Medulla oblongata (tissue), 1 donor: ENCODE measurements around the gene KLC1.

Source experiments
- DNase-seq: peaks from one replicate; pipeline ENCODE4 v3.0.0-alpha.2; 2015; ENCODE audit errors: extremely low spot score

KLC1 gene

DNA sequence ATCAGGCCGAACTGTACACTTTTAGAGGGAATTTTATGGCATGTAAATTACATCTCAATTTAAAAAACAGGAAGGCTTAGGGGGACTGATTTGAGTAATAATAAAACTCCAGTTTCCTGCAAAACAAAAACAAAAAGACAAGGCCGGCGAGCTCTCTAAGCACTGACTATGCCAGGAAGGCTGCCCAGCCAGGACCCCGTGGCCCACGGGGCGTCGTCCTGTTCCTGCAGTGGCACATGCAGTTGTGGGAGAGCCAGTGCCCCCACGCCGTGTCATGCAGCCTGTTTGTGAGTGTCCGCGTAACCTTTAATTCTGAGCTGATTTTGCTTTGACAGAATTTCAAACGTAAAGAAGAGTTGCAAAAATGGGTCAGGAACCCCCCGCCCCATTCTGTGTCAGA is 75.7 kb downstream of the KLC1 start:
- DNase-seq = no peak

DNA sequence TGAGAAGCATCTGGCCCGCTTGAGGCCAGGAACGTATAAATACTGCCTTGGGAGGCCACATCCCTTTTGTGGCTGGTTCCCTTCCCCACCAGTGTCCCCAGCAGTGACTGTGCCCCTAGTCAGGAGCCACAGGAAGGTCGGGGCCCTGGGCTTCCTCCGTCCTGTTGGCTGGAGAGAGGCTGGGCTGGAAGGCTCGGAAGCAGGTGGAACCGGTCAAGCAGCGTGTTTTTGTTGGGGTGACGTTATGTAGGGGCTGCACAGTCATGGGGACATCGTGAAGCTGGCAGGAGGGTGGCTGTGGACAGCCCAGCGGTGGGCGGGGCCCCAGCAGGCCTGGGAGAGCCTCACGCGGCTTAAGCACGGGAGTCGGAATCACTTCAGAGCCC is 76.1 kb downstream of the KLC1 start:
- no peak for DNase-seq

DNA sequence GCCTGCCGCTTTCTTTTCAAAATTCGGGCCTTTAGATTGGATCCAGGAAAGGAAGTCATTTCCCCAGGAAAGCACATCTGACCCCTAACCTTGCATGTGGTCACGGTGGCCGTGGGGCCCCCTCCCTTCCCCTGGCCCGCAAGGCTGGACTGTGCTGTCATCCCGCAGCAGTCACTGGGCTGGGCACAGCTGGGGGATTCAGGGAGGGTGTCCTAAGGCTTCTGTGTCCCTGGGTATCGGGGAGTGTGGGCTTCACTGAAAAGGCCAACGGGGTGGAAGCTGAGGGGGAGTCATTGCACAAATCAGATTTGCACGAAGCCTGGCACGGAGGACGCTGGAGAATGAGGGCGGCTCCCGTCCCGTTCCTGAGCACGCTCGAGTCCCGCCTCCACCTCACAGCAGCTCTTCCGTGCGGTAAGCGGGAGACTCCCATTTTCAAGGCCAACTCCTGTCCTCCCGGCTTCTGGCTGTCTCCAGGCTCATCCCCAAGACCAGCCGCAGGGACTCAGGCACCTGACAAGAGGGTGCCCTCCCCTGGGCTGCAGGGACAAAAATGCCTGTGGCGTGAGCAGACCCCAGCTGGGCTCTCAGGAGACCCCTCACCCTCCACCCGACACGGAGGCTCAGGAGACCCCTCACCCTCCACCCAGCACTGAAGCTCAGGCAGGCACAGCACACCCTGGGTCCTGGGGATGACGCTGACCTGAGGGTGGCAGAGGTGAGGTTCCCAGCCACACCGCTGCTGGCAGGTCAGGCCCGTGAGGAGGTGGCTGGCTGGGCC is 76.7 kb downstream of the KLC1 start:
- DNase-seq = no peak

DNA sequence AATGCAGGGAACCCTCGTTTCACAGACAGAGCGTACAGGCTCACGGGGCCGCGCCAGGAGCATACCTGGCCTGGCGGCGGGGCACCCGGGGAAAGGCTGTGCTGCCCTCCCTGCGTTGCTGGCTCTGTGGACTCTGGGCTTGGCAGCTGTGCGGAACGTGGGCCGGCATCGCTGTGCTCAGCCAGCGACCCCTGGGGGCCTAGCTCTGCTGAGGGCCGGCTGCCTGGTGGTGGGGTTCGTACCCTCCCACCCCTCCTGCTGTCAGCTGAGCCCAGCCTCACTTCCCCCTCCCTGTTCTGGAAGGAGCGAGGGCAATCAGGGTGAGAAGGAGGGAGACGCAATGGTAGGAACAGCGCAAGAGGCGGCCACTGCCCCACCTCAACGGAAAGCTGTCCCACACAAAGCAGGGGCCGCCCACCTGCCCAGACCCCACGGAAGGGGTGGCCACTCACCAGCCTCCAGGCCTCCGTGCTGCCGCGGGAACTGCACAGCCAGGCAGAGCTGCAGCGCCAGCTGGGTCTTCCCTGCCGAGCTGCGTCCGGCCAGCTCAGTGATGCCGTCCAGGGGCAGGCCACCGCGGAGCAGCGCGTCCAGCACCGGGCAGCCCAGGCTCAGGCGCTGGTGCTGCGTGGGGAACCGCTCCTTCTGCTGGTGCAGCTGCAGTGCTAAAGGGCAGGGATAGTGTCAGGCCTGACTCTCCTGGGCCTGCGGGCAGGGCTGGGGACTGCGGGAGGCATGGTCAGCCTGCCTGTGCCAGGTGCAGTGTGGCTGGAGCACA is 77.7 kb downstream of the KLC1 start:
- DNase-seq = no peak

DNA sequence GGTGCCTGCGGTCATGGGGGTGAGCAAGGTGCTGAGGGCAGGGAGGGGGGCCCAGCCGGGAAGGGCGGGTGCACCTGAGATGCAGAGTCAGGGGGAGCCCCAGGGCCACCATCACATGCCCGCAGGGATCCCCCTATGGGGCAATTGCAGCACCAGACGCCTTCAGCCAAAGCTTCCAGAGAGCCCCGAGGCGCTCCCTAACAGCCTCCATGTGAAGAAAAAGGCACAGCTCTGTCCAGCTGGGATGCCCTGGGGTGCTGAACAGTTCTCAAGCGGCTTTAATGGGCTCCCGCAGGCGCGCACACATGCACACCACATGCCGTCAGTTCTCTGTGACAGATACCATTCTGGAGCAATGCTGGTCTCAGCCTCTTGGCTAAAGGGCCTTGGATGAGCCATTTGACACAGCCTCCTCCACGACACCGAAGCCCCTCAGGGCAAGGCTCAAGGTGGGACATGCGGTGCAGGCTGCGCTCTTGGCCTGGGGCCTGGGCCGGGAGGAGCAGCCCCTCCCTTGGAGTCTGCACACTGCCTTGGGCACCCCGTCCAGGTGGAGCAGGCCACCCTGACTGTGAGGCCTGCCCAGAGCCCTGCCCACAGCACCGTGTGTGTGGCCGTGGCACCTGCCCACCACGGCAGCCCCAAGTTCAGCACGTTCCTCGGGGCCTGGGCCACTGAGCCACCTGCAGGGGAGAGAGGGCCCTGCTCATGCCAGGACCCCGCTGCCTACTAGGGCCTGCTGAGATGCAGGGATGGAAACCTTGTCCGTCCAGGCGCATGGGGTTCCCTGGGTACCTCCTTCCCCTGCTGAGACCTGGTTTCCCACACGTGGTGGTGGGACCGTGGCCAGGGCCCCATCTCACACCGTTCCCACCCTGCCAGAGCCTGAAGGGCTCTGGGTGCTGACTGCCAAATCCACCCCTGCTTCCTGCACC is 78.6 kb downstream of the KLC1 start:
- DNase-seq = no peak

DNA sequence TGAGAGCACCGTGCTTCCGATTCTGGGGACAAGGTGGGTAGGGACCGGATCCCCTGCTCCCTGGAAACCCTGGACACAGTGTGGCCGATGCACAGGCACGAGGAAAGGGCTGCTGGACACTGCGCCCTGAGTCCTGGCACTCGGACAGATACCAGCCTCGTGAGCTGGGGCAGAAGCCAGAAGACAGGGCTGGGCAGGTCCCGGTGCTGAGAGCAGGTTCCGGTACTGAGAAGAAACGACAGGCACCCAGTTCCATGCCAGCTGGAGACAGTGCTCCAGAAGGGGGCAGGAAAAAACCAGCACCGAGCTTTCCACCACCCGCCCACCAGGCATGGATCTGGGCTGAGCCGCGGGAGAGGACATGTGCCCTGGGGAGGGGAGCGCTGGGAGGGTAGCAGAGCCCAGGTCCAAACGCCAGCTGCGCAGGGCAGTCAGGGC is 79.8 kb downstream of the KLC1 start:
- DNase-seq = peak; percentile 42

DNA sequence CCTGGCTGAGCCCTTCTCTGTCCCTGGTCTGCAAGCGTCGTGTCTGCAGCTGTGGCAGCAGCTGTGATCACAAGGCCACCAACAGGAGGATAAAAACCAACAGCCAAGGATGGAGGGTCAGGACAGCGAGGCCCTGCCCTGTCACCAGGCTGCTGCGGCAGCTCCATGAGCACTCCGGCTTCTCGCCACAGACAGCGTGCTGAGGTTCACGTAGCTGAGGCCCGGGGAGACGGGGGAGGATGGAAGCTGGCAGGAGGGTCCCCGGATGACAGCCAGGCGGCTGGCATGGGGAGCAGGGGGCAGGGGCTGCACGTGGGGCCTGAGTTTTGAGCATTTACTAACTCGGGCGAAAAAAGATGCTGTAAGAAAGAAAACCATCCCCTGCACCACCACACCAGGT is 80.8 kb downstream of the KLC1 start:
- DNase-seq = no peak

DNA sequence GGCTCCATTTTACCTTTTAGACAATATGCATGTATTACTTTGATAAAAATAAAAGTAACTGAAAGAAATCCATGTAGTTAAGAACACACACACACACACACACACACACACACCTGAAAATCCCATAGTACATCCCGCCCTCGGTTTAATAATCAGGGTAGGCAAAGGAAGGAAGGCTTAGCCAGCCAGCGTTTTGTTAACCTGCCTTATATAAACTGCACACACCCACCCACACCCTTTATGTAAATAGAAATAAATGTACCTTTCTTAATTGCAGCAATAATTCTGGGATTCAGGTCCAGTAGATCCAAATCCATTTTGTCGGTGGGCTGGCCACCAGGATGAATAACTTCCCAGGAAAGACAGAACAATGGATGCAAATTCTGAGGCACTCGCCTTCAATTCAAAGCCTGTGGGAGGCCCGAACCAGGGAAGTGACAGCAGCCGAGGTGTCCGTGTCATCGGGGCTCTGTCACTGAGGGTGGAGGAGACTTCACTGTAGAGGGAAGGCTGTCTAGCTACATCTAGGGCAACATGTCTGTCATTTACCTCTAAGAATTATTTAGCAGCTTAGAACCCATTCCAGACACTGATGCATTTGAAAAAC is 81.9 kb downstream of the KLC1 start:
- no peak for DNase-seq

DNA sequence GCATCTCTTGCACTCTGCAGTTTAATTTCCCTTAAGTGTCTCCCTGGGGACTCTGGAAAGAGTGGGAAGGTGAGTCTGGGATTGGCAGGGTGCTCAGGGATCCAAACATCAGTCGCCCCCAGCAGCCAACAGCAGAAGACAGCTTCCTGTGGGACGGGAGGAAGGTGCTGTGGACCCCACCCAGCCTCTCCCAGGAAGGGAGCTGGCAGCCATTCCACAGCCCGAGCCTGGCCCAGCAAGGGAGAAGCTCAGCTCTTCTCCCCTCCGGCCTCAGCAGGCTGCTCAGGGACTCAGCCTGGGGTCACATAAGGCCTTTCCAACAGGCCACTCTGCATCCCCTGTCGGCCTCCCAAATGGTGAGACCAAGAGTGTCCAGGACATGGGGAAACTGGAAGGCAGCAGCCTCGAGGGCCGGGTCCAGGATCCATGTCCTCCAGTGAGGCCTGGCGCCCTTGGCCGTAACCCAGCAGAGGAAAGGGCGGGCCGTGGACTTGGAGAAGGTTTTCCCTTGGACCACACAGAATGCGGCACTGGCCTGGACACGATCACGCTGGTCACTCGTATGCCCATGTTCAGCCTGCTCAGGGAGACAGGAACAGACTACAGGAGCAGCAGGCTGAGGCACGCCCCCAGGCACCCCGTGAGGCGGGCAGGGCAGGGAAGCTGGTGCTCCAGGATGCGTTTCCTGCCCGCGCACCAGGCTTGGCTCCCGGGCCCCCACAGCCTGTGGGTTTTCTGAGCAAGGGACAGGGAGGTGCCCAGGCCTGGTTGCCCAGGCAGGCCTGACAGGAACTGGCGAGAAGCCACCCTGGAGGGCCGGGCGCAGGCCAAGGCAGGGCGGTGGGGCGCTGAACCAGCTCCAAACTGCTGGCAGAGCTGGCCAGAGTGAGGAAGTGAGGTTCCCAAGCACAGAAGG is 82.8 kb downstream of the KLC1 start:
- DNase-seq = peak; percentile 74

DNA sequence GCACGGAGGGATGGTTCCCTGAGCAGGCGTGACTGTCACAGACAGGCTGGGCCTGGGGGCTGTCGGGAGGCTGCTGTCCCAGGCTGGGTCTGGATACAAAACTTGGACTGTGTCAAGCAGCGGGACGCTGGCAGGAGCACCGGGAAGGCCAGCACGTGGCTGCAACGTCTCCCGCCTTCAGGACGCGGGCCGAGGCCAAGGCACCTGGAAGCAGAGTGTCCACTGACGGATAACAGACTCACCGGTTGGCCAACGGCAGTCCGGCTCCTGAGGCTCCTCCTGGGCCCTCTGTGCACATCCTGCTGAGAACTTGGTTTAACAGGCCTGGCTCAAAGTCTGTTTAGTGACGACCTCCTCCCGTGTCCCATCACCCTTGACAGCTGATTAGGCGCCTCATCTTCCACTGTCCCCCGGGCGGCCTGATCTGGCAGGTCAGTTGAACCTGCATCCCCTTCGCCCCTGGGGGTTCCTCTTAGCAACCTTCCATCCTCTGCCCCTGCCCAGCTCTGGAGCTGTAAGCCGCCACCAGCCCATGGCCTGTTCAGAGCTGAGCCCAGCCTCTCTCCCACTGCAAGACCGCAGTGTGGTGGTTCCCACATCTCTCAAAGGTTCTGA is 83.7 kb downstream of the KLC1 start:
- DNase-seq = no peak

DNA sequence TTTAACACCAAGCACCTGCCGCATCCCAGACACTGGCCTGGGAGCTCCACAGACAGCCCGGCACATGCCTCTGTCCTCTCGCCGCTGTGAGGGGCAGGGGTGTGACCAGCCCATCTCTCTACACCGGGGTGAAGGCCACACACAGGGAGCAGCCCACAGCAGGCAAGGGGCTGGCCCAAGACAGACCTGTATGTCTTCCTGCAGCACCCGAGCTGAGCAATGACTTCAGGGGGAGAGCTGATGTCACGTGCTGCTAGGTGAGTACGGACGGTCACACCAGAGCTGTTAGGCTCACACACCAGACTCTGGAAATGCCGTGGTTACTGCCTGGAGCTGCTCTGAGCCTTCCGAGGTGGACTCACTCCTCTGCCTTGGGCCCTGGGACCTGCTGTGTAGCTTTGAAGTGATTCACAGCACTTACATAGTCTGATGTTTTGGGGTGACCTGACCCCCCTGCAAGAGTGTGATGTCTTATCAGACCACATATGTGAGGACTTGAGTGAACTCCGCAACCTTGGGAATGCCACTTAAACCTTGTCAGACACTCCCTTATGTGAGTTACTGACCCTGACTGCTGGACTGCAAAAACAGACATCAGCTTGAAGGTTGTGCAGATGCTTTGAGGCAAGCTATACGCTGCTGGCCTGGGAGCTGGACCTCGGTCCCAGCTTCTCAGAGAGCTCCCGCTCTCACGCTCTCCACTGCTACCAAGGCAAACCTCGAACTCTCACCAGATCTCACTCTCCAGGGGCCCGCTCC is 84.5 kb downstream of the KLC1 start:
- no peak for DNase-seq

DNA sequence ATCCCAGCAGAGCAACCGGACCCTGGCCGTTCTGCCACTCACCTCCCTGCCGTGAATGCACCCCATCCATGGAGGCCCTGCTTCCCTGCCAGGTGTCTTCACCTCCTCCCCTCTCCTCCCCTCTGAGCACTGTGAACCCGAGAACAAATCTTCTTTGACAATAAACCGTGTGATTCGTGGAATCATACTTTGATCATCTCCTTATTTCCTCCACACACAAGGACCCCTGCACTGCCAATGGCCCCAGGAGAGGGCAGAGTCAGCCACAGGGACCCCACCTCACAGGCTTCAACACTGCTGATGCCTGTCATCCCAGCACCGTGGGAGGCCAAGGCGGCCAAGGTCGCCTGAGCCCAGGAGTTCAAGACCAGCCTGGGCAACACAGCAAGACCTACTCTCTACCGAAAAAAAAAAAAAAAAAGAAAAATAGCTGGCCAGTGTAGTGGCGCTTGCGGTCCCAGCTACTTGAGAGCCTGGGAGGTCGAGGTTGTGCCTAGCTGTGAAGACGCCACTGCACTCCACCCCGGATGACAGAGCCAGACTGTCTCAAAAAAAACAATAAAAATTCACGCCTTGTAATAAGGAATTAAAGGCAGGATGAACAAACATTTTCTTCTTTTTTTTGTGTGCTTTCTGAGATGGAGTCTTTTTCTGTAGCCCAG is 85.2 kb downstream of the KLC1 start:
- DNase-seq = no peak

DNA sequence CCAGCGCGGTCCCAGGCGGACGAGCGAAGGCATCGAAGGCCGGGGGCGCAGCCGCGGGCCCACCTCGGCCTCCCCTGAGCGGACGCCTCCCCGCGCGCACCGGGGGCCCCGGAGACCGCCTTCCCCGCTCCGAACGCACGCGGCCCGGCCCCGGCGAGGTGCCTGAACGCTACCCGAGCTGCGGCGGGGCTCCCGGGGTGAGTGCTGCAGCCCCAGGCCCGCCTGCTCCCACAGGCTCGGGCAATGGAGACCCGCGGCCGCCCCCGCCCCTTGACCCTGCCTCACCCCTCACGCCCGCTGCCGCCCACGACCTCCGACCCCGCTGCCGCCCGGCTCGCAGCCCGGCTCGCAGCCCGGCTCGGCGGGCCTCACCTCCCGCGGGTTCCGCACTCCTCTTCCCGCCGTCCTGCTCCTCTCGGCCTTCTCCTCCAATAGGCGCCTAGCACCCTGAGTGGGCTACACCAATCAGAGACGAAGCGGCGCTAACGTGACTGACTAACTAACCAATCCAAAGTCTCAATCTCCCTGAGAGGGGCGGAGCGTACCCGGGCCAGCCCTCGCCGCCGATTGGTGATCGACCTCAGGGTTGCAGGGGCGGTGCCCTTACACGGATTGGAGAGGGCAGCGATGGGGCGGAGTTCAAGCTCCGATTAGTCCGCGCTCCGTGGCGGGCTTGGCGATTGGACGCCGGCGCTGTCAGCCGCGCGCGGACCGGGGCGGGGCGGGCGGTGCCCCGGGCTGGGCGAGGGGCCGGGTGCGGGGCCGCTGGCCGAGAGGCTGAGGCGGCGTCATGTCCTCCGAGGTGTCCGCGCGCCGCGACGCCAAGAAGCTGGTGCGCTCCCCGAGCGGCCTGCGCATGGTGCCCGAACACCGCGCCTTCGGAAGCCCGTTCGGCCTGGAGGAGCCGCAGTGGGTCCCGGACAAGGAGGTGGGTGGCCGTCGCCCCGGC is 86.3 kb downstream of the KLC1 start, which contains the start of the genes XRCC3 and ZFYVE21:
TSS of gene XRCC3 (minus strand) at position 400 of the 949 bp plus-strand sequence. CDS start 4,364 bp downstream, outside the sequence.
TSS of gene ZFYVE21 (plus strand) at position 759 of the 949 bp plus-strand sequence. CDS start at position 791, 32 bp downstream.
- DNase-seq = peak; percentile 99

DNA sequence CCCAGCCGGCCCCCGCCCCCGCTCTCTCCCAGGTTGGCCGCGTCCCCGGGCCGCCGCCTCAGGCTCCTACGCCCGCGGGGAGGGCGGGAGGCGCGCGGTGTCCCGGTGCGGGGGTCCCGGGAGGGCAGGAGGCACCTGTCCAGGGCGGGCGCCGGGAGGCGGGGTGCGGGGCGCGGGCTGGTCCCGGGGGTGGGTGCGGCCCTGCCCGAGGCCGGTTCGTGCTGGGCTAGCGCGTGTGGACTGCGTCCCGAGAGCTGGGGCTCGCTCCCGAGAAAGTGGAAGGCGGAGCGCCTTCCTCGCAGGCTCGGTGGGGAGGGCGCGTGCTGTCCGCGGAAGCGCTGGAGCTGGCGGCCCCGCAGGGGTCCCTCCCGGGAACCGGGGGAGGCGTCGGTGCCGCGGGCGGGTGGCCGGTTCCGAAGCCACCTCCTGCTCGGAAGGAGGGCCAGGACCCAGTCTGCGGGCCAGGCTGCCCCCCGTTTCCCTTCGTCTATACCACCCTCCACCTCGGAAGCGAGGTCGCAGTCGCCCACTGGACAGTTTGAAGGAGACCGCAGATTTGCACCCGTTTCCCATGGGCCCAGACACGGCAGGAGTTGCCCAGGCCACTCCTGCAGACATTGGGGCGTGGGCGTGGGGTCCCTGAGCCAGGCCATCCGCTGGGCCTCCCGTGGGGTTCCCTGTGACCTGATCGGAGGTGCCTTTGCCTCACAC is 87.2 kb downstream of the KLC1 start:
- no peak for DNase-seq

DNA sequence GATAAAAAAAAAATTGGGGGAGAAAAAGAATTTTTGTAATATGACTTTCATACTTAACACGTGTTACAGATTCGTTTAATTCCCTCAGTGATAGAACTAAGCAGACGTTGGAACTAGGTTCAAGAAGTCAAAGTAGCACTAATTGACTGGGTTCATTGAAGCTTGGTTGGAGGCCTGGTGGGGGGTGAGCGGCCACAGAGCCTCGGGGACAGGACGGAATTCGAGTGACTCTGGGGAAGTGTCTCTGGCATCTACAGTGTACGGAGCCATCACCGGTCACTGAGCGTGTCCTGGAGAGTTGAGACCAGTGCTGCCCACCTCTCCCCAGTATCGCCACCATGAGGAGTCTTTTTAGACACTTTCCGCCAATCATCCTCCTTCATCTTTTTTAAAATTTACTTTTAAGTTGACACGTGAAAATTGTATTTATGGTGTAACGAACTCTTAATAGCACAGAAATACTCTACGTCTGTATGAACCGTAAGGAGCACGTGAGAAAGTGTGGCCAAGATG is 87.9 kb downstream of the KLC1 start:
- DNase-seq = no peak

DNA sequence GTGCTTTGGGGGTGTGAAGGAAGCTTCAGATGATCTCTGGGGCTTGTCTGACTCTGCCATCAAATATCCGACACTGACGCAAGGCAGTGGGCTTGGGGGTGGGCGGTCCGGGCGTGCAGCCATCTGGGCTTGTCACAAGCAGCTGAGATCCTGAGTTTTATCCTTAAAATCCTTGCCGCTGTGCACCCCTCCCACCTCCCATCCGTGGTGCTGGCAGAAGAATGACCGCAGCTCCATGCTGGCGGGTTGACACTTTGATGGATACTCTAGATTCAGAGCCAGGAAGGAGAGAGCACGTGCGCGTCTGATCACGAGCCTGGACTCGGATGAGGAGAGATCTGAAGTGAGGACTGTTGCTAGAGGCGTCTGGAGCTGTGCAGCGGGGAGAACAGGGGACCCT is 89.6 kb downstream of the KLC1 start:
- DNase-seq = no peak

DNA sequence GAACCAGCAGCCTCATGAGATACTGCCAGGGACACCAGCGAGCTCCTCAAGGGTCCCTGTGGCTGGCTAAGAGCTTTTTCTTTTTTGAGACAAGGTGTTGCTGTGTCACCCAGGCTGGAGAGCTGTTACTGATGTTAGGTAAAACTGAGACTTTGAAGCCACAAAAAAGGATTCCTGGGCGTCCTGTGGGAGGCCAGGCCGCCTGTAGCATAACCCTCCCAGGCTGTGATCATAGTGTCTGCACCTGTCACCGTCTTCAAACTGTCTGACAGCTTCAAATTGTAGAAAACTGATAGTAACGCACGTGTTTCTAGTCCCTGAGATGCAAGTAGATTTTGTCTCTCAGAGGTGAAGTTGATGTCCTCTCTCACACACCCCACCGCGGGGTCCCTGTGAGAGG is 90.7 kb downstream of the KLC1 start:
- no peak for DNase-seq
